Measurements from ENCODE around the gene ACOXL. TPM values are rescaled to one million over a fixed set of nuclear protein-coding genes. Genes with fewer than 3 reads are reported as not detected.

The ACOXL gene
- total and polyA plus RNA-seq, 2 of the 8 experiments (the other 6 are each of a cell fraction or from before 2014, with no cell fraction given) = 11.4 to 20.6 TPM

GRCh38 chr2:111028720-111029119, 296.3 kb downstream of the ACOXL start (continued):
- TF ChIP-seq SIRT6 (IDR thresholded peaks at IDR 0.05; ENCODE audit: low read length) (no peak), CBX5 (IDR thresholded peaks at IDR 0.05; ENCODE audit: low read depth, low read length) (no peak), POU5F1 (IDR thresholded peaks at IDR 0.05; ENCODE audit: low read depth, low read length) (no peak), EZH2 (IDR thresholded peaks at IDR 0.05; ENCODE audit: low read depth, low read length, severe bottlenecking) (no peak), POLR2A (IDR thresholded peaks at IDR 0.05; ENCODE audit: control extremely low read depth in 1 of 2, low read depth in 2 of 2, low read length in 2 of 2) (no peak), SIX5 (IDR thresholded peaks at IDR 0.05; ENCODE audit: low read depth, low read length) (no peak)
